Superior temporal gyrus (tissue), 1 donor: ENCODE measurements around the gene CDRT15L2.
"Not testable (repeated sequence)": the region's sequence is repeated elsewhere in the genome, so short reads cannot be mapped to it uniquely, and the experiment has no call there.

ENCODE experiments used
- DNase-seq: peaks from one replicate; pipeline ENCODE4 v3.0.0-alpha.2; 2016; ENCODE audit errors: extremely low spot score

The CDRT15L2 gene

GRCh38 chr17:20579424-20579823, at the start of gene CDRT15L2:
TSS of gene CDRT15L2 (plus strand) at chr17:20579724. CDS start at chr17:20579744, 20 bp downstream.
- not testable (repeated sequence) for DNase-seq

GRCh38 chr17:20530104-20530503, 49.4 kb upstream of the CDRT15L2 start:
- DNase-seq = not testable (repeated sequence)

GRCh38 chr17:20532544-20533090, 46.9 kb upstream of the CDRT15L2 start:
- DNase-seq = not testable (repeated sequence)

GRCh38 chr17:20533206-20533605, 46.3 kb upstream of the CDRT15L2 start:
- DNase-seq = not testable (repeated sequence)

- not testable (repeated sequence) for DNase-seq
Observed at GRCh38 chr17:20534711-20535550, 44.6 kb upstream of the CDRT15L2 start.

- DNase-seq = not testable (repeated sequence)
Observed at GRCh38 chr17:20540414-20540813, 39.1 kb upstream of the CDRT15L2 start.

- DNase-seq = not testable (repeated sequence)
Observed at GRCh38 chr17:20540865-20541264, 38.7 kb upstream of the CDRT15L2 start.

GRCh38 chr17:20541853-20542546, 37.5 kb upstream of the CDRT15L2 start:
- DNase-seq = not testable (repeated sequence)

- DNase-seq = not testable (repeated sequence)
Observed at GRCh38 chr17:20547923-20548322, 31.6 kb upstream of the CDRT15L2 start.

GRCh38 chr17:20552920-20553319, 26.6 kb upstream of the CDRT15L2 start:
- not testable (repeated sequence) for DNase-seq

- DNase-seq = not testable (repeated sequence)
Observed at GRCh38 chr17:20554728-20555127, 24.8 kb upstream of the CDRT15L2 start.

- DNase-seq = not testable (repeated sequence)
Observed at GRCh38 chr17:20555135-20556010, 24.2 kb upstream of the CDRT15L2 start.

GRCh38 chr17:20558096-20558495, 21.4 kb upstream of the CDRT15L2 start:
- DNase-seq = not testable (repeated sequence)

GRCh38 chr17:20559018-20559417, 20.5 kb upstream of the CDRT15L2 start:
- DNase-seq = not testable (repeated sequence)

GRCh38 chr17:20562587-20562986, 16.9 kb upstream of the CDRT15L2 start:
- DNase-seq = no peak

GRCh38 chr17:20565245-20565644, 14.3 kb upstream of the CDRT15L2 start:
- DNase-seq = not testable (repeated sequence)

- no peak for DNase-seq
Observed at GRCh38 chr17:20565711-20566110, 13.8 kb upstream of the CDRT15L2 start.

GRCh38 chr17:20566736-20567135, 12.8 kb upstream of the CDRT15L2 start:
- not testable (repeated sequence) for DNase-seq

GRCh38 chr17:20567421-20567820, 12.1 kb upstream of the CDRT15L2 start:
- not testable (repeated sequence) for DNase-seq

- DNase-seq = not testable (repeated sequence)
Observed at GRCh38 chr17:20568604-20569003, 10.9 kb upstream of the CDRT15L2 start.

- not testable (repeated sequence) for DNase-seq
Observed at GRCh38 chr17:20571653-20572052, 7.9 kb upstream of the CDRT15L2 start.
